ENCODE data around the gene SERPINB7.

DNA sequence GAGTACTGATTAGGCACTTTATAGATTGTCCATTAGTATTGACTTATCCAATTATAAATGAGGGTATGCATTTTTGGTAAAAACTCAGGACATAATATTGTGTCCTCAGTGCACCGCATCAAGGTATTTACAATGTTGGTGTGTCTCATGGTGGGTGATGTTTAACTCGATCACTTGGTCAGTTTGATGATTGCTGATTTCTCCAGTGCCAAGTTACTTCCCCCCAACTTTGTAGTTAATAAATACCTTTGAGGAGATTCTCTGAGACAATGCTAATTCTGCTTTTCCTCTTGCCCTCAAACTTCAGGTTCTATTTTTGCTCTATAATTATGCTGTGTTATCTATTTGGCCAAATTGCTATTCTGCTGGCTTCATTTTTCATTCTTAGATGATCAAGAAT, 28.2 kb upstream of the SERPINB7 start:
- TF ChIP-seq, protein P1, sequence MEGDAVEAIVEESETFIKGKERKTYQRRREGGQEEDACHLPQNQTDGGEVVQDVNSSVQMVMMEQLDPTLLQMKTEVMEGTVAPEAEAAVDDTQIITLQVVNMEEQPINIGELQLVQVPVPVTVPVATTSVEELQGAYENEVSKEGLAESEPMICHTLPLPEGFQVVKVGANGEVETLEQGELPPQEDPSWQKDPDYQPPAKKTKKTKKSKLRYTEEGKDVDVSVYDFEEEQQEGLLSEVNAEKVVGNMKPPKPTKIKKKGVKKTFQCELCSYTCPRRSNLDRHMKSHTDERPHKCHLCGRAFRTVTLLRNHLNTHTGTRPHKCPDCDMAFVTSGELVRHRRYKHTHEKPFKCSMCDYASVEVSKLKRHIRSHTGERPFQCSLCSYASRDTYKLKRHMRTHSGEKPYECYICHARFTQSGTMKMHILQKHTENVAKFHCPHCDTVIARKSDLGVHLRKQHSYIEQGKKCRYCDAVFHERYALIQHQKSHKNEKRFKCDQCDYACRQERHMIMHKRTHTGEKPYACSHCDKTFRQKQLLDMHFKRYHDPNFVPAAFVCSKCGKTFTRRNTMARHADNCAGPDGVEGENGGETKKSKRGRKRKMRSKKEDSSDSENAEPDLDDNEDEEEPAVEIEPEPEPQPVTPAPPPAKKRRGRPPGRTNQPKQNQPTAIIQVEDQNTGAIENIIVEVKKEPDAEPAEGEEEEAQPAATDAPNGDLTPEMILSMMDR (IDR thresholded peaks at IDR 0.05), result no peak
- TF ChIP-seq POLR2AphosphoS5 (IDR thresholded peaks at IDR 0.05) (no peak), EP300 (IDR thresholded peaks at IDR 0.05) (no peak)

All from sigmoid colon (tissue), 4 donors.